ENCODE data around the gene UBL7. TPM values are rescaled to one million over a fixed set of nuclear protein-coding genes. Genes with fewer than 3 reads are reported as not detected.

UBL7 gene
- total RNA-seq, 1 donor from 2014 or later, result 62.6 TPM

DNA sequence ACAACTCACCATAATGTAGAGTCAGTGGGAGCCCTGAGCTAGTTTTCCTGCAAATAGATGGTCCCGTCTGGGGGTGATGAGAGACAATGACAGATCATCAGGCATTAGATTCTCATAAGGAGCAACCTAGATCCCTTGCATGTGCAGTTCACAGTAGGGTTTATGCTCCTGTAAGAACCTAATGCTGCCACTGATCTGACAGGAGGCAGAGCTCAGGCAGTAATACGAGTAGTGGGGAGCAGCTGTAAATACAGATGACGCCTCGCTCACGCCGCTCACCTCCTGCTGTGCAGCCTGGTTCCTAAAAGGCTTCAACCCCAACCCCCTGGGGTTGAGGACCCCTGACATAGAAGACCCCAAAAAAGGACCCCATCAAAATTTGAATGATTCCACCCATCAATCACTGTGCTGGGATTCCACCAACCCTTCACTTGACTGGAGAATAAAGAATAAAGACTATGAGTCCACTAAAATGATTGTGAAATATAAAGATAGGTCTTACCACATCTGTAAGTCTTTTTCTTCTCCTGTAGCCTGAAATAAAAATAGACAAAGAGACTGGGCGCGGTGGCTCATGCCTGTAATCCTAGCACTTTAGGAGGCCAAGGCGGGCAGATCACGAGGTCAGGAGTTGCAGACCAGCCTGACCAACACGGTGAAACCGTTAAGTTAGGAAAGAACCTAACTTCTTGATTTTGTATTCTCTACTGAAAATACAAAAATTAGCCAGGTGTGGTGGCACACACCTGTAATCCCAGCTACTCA lies 9.9 kb upstream of the UBL7 start:
- no peaks in the 10 kb centered on the region for H3K4me1 Mint-ChIP-seq (ENCODE audit: low read depth, unreplicated experiment)
- H3K9me3 Mint-ChIP-seq (ENCODE audit: unreplicated experiment), result peaks cover 3% of the 10 kb centered on the region
- H3K4me3 Mint-ChIP-seq (ENCODE audit: unreplicated experiment), result no peak overlapping the region
- H3K27me3 Mint-ChIP-seq (ENCODE audit: unreplicated experiment), result no peaks in the 10 kb centered on the region
- TF ChIP-seq, protein P1, sequence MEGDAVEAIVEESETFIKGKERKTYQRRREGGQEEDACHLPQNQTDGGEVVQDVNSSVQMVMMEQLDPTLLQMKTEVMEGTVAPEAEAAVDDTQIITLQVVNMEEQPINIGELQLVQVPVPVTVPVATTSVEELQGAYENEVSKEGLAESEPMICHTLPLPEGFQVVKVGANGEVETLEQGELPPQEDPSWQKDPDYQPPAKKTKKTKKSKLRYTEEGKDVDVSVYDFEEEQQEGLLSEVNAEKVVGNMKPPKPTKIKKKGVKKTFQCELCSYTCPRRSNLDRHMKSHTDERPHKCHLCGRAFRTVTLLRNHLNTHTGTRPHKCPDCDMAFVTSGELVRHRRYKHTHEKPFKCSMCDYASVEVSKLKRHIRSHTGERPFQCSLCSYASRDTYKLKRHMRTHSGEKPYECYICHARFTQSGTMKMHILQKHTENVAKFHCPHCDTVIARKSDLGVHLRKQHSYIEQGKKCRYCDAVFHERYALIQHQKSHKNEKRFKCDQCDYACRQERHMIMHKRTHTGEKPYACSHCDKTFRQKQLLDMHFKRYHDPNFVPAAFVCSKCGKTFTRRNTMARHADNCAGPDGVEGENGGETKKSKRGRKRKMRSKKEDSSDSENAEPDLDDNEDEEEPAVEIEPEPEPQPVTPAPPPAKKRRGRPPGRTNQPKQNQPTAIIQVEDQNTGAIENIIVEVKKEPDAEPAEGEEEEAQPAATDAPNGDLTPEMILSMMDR (IDR thresholded peaks at IDR 0.05; ENCODE audit: partially characterized antibody, unreplicated experiment), result no peak
- peaks cover 5% of the 10 kb centered on the region for H3K36me3 Mint-ChIP-seq (ENCODE audit: unreplicated experiment)
- H3K27ac Mint-ChIP-seq (ENCODE audit: unreplicated experiment), result no peak overlapping the region
- no peak for DNase-seq

DNA sequence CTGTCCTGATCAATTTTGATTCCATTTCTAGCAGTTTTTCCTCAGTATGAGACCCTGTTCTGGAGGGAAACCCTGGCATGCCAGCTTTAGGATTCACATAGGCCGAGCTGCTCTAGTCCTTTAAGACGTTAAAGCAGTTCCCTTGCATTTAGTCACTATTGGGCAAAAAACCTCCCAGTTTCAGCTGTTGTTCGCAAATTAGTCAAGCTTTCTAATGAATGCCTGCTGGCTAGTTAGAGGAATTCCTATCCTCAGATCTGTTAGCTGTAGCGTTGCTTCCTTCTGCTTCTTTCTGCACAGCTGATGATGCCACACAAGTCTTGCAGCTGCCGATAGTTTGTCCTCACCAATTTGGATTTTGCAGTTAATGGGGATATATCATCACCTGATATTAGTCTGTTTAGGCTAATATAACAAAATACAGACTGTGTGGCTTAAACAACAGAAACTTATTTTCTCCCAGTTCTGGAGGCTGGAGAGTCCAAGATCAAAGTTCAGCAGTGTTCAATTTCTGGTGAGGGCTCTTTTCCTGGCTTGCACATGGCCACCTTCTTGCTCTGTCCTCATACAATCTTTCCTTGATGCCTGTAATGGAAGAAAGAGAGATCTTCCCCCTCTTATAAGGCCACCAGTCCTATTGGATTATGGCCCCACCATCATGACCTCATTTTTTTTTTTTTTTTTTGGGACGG lies 7.5 kb upstream of the UBL7 start:
- Mint-ChIP-seq H3K27ac (ENCODE audit: unreplicated experiment) (no peak overlapping the region), H3K36me3 (ENCODE audit: unreplicated experiment) (peaks cover 5% of the 10 kb centered on the region), H3K4me1 (ENCODE audit: low read depth, unreplicated experiment) (no peaks in the 10 kb centered on the region), H3K9me3 (ENCODE audit: unreplicated experiment) (peaks cover 3% of the 10 kb centered on the region), H3K4me3 (ENCODE audit: unreplicated experiment) (no peak overlapping the region), H3K27me3 (ENCODE audit: unreplicated experiment) (no peaks in the 10 kb centered on the region)
- no peak for DNase-seq
- TF ChIP-seq, protein P1 (IDR thresholded peaks at IDR 0.05; ENCODE audit: partially characterized antibody, unreplicated experiment), result no peak

DNA sequence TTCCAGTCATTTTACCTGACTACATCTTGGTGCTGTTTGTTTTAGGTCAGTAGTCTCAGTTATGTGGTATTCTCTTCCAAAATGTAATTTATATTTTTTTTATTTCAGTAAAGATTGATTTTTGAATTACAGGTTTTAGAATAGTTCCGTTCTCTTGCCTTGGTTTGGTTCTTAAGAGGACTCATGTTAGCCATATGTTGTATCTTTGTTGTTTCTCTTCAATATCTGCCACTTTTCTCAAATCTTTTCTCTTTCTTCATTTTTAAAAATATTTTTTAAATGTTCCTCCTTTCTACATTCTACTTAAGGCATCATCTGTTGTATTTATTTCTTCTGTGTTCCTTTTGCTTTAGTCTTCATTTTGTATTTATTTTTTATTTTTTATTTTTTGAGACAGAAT lies 5.6 kb upstream of the UBL7 start:
- H3K36me3 Mint-ChIP-seq (ENCODE audit: unreplicated experiment), result peaks cover 5% of the 10 kb centered on the region
- no peaks in the 10 kb centered on the region for H3K4me1 Mint-ChIP-seq (ENCODE audit: low read depth, unreplicated experiment)
- DNase-seq, result no peak
- H3K27ac Mint-ChIP-seq (ENCODE audit: unreplicated experiment), result no peak overlapping the region
- TF ChIP-seq, protein P1 (IDR thresholded peaks at IDR 0.05; ENCODE audit: partially characterized antibody, unreplicated experiment), result no peak
- H3K27me3 Mint-ChIP-seq (ENCODE audit: unreplicated experiment), result no peaks in the 10 kb centered on the region
- H3K4me3 Mint-ChIP-seq (ENCODE audit: unreplicated experiment), result no peak overlapping the region
- peaks cover 3% of the 10 kb centered on the region for H3K9me3 Mint-ChIP-seq (ENCODE audit: unreplicated experiment)

DNA sequence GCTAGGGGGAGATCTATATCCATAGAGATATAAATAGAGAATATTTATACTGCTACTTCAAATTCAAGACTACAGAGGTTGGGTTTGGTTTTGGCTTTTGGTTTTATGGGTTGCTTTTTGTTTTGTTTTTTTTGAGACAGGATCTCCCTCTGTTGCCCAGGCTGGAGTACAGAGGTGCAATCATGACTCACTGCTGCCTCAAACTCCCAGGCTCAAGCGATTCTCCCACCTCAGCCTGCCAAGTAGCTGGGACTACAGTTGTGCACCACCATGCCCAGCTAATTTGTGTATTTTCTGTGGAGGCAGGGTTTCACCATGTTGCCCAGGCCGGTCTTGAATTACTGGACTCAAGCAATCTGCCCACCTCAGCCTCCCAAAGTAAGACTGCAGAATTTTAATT lies 3.9 kb upstream of the UBL7 start:
- Mint-ChIP-seq H3K27ac (ENCODE audit: unreplicated experiment) (no peak overlapping the region), H3K4me1 (ENCODE audit: low read depth, unreplicated experiment) (peaks cover 5% of the 10 kb centered on the region), H3K4me3 (ENCODE audit: unreplicated experiment) (no peak overlapping the region), H3K36me3 (ENCODE audit: unreplicated experiment) (peaks cover 1% of the 10 kb centered on the region), H3K27me3 (ENCODE audit: unreplicated experiment) (peaks cover 3% of the 10 kb centered on the region), H3K9me3 (ENCODE audit: unreplicated experiment) (no peaks in the 10 kb centered on the region)
- no peak for DNase-seq
- TF ChIP-seq, protein P1 (IDR thresholded peaks at IDR 0.05; ENCODE audit: partially characterized antibody, unreplicated experiment), result no peak

DNA sequence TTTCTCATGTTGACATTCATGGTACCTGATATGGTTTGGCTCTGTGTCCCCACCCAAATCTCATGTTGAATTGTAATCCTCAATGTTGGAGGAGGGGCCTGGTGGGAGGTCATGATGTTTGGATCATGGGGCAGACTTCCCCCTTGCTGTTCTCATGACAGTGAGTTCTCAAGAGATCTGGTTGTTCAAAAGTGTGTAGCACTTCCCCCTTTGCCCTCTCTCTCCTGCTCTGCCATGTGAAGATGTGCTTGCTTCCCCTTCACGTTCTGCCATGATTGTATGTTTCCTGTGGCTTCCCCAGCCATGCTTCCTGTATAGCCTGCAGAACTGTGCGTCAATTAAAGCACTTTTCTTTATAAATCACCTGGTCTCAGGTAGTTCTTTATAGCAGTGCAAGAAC lies 3.3 kb upstream of the UBL7 start:
- H3K9me3 Mint-ChIP-seq (ENCODE audit: unreplicated experiment), result no peaks in the 10 kb centered on the region
- H3K4me3 Mint-ChIP-seq (ENCODE audit: unreplicated experiment), result no peak overlapping the region
- no peak overlapping the region for H3K27ac Mint-ChIP-seq (ENCODE audit: unreplicated experiment)
- peaks cover 5% of the 10 kb centered on the region for H3K4me1 Mint-ChIP-seq (ENCODE audit: low read depth, unreplicated experiment)
- peaks cover 3% of the 10 kb centered on the region for H3K27me3 Mint-ChIP-seq (ENCODE audit: unreplicated experiment)
- TF ChIP-seq, protein P1 (IDR thresholded peaks at IDR 0.05; ENCODE audit: partially characterized antibody, unreplicated experiment), result no peak
- H3K36me3 Mint-ChIP-seq (ENCODE audit: unreplicated experiment), result no peaks in the 10 kb centered on the region
- no peak for DNase-seq

Data from glutamatergic neuron (in vitro differentiated cells).